ENCODE measurements around the gene PKNOX2.
"Not testable (repeated sequence)": the region's sequence is repeated elsewhere in the genome, so short reads cannot be mapped to it uniquely, and the experiment has no call there.

PKNOX2 gene

GRCh38 chr11:125202977-125203376 is 38.4 kb downstream of the PKNOX2 start:
- DNase-seq (ENCODE audit: low read depth): no peak

GRCh38 chr11:125207866-125208425 is 43.4 kb downstream of the PKNOX2 start:
- no peak for DNase-seq (ENCODE audit: low read depth)

GRCh38 chr11:125210066-125210465 is 45.5 kb downstream of the PKNOX2 start:
- no peak for DNase-seq (ENCODE audit: low read depth)

GRCh38 chr11:125211191-125211947 is 46.8 kb downstream of the PKNOX2 start:
- DNase-seq (ENCODE audit: low read depth): no peak

GRCh38 chr11:125211948-125212340 is 47.4 kb downstream of the PKNOX2 start:
- DNase-seq (ENCODE audit: low read depth): no peak

- no peak for DNase-seq (ENCODE audit: low read depth)
These were observed 50.3 kb downstream of the PKNOX2 start for GRCh38 chr11:125214601-125215565.

- no peak for DNase-seq (ENCODE audit: low read depth)
These were observed 51.4 kb downstream of the PKNOX2 start for GRCh38 chr11:125215976-125216375.

- DNase-seq (ENCODE audit: low read depth): no peak
These were observed 53.8 kb downstream of the PKNOX2 start for GRCh38 chr11:125218336-125218735.

GRCh38 chr11:125221461-125221860 is 56.9 kb downstream of the PKNOX2 start:
- DNase-seq (ENCODE audit: low read depth): no peak

- no peak for DNase-seq (ENCODE audit: low read depth)
These were observed 57.9 kb downstream of the PKNOX2 start for GRCh38 chr11:125222494-125222893.

- DNase-seq (ENCODE audit: low read depth): not testable (repeated sequence)
These were observed 58.6 kb downstream of the PKNOX2 start for GRCh38 chr11:125223161-125223560.

GRCh38 chr11:125223901-125224361 is 59.4 kb downstream of the PKNOX2 start:
- no peak for DNase-seq (ENCODE audit: low read depth)

- no peak for DNase-seq (ENCODE audit: low read depth)
These were observed 60.0 kb downstream of the PKNOX2 start for GRCh38 chr11:125224391-125225021.

- no peak for DNase-seq (ENCODE audit: low read depth)
These were observed 60.9 kb downstream of the PKNOX2 start for GRCh38 chr11:125225401-125225800.

- DNase-seq (ENCODE audit: low read depth): no peak
These were observed 61.5 kb downstream of the PKNOX2 start for GRCh38 chr11:125226031-125226430.

GRCh38 chr11:125226706-125227105 is 62.2 kb downstream of the PKNOX2 start:
- no peak for DNase-seq (ENCODE audit: low read depth)

GRCh38 chr11:125227151-125227550 is 62.6 kb downstream of the PKNOX2 start:
- DNase-seq (ENCODE audit: low read depth): no peak

GRCh38 chr11:125228445-125228844 is 63.9 kb downstream of the PKNOX2 start:
- no peak for DNase-seq (ENCODE audit: low read depth)

- DNase-seq (ENCODE audit: low read depth): no peak
These were observed 64.4 kb downstream of the PKNOX2 start for GRCh38 chr11:125228993-125229392.

GRCh38 chr11:125229916-125230315 is 65.4 kb downstream of the PKNOX2 start:
- DNase-seq (ENCODE audit: low read depth): no peak

GRCh38 chr11:125233116-125233515 is 68.6 kb downstream of the PKNOX2 start:
- no peak for DNase-seq (ENCODE audit: low read depth)

- no peak for DNase-seq (ENCODE audit: low read depth)
These were observed 69.3 kb downstream of the PKNOX2 start for GRCh38 chr11:125233736-125234275.

Measured in T follicular helper cell (primary cell).